ENCODE results near the gene B3GNT3.
A peak's percentile ranks its signal among the peaks of the same experiment; 100 is the strongest.

Gene B3GNT3

GRCh38 chr19:17764348-17764747 lies 30.6 kb upstream of the B3GNT3 start:
- no peak for DNase-seq
- WGBS: 92% methylated on average over 5 of the region's 7 CpGs
- no peak overlapping the region for H2BK120ac ChIP-seq (ENCODE audit: low read depth, low read length)

GRCh38 chr19:17765069-17765618 lies 29.8 kb upstream of the B3GNT3 start:
- no peaks in the 10 kb centered on the region for H3K36me3 ChIP-seq (ENCODE audit: control insufficient read depth in 1 of 2, insufficient read depth in 2 of 2, low read depth in 1 of 2, low read length in 2 of 2)
- H4K8ac ChIP-seq (ENCODE audit: low read length): no peak overlapping the region
- no peak overlapping the region for H3K23ac ChIP-seq (ENCODE audit: low read length in 2 of 2)
- peaks cover 8% of the 10 kb centered on the region for H3K4me1 ChIP-seq (ENCODE audit: control insufficient read depth, insufficient read depth, low read depth, low read length)
- no peak overlapping the region for H4K91ac ChIP-seq (ENCODE audit: low read length)
- no peak overlapping the region for H3K14ac ChIP-seq (ENCODE audit: low read length in 2 of 2)
- H2BK120ac ChIP-seq (ENCODE audit: low read depth, low read length): no peak overlapping the region
- H3K27me3 ChIP-seq (ENCODE audit: control insufficient read depth in 1 of 2, insufficient read depth in 1 of 2, low read length in 2 of 2): no peaks in the 10 kb centered on the region
- no peaks in the 10 kb centered on the region for H3K79me1 ChIP-seq (replicated peaks; ENCODE audit: low read length, poor library complexity, severe bottlenecking)
- H2AK5ac ChIP-seq (ENCODE audit: low read length, severe bottlenecking): no peak overlapping the region
- no peak overlapping the region for H2AFZ ChIP-seq (ENCODE audit: low read depth, low read length)
- no peak overlapping the region for H2BK5ac ChIP-seq (ENCODE audit: low read depth, low read length, poor library complexity, severe bottlenecking)
- WGBS: 71% methylated on average over 12 of the region's 12 CpGs
- H3K9me3 ChIP-seq (ENCODE audit: control insufficient read depth, low read length): no peaks in the 10 kb centered on the region
- H3K4ac ChIP-seq (ENCODE audit: low read depth in 1 of 2, low read length in 2 of 2): no peak overlapping the region
- H3K18ac ChIP-seq (ENCODE audit: low read depth in 1 of 2, low read length in 2 of 2): no peak overlapping the region
- H3K4me3 ChIP-seq (ENCODE audit: insufficient read depth in 1 of 2, low read depth in 1 of 2, low read length in 2 of 2): no peak overlapping the region
- no peak overlapping the region for H3K9ac ChIP-seq (ENCODE audit: low read length)
- H3K4me2 ChIP-seq (ENCODE audit: low read length, poor library complexity, severe bottlenecking): no peak overlapping the region
- DNase-seq: no peak
- no peak overlapping the region for H2BK15ac ChIP-seq (ENCODE audit: low read depth, poor library complexity, severe bottlenecking)
- H2BK12ac ChIP-seq (ENCODE audit: low read length in 2 of 2): no peak overlapping the region
- no peak overlapping the region for H3K27ac ChIP-seq (ENCODE audit: low read length, poor library complexity, severe bottlenecking)

More at GRCh38 chr19:17764348-17764747, 30.6 kb upstream of the B3GNT3 start:
- Histone ChIP-seq H4K91ac (ENCODE audit: low read length) (no peak overlapping the region), H3K4me3 (ENCODE audit: insufficient read depth in 1 of 2, low read depth in 1 of 2, low read length in 2 of 2) (no peak overlapping the region), H3K36me3 (ENCODE audit: control insufficient read depth in 1 of 2, insufficient read depth in 2 of 2, low read depth in 1 of 2, low read length in 2 of 2) (no peaks in the 10 kb centered on the region), H3K4me2 (ENCODE audit: low read length, poor library complexity, severe bottlenecking) (no peak overlapping the region), H3K14ac (ENCODE audit: low read length in 2 of 2) (no peak overlapping the region), H3K4me1 (ENCODE audit: control insufficient read depth, insufficient read depth, low read depth, low read length) (peaks cover 8% of the 10 kb centered on the region), H2AFZ (ENCODE audit: low read depth, low read length) (no peak overlapping the region), H3K9ac (ENCODE audit: low read length) (no peak overlapping the region), H4K8ac (ENCODE audit: low read length) (no peak overlapping the region), H2BK15ac (ENCODE audit: low read depth, poor library complexity, severe bottlenecking) (no peak overlapping the region), H2BK12ac (ENCODE audit: low read length in 2 of 2) (no peak overlapping the region), H3K18ac (ENCODE audit: low read depth in 1 of 2, low read length in 2 of 2) (no peak overlapping the region), H3K79me1 (replicated peaks; ENCODE audit: low read length, poor library complexity, severe bottlenecking) (no peaks in the 10 kb centered on the region), H2BK5ac (ENCODE audit: low read depth, low read length, poor library complexity, severe bottlenecking) (no peak overlapping the region), H3K9me3 (ENCODE audit: control insufficient read depth, low read length) (no peaks in the 10 kb centered on the region), H2AK5ac (ENCODE audit: low read length, severe bottlenecking) (no peak overlapping the region), H3K27ac (ENCODE audit: low read length, poor library complexity, severe bottlenecking) (no peak overlapping the region), H3K23ac (ENCODE audit: low read length in 2 of 2) (no peak overlapping the region), H3K4ac (ENCODE audit: low read depth in 1 of 2, low read length in 2 of 2) (no peak overlapping the region), H3K27me3 (ENCODE audit: control insufficient read depth in 1 of 2, insufficient read depth in 1 of 2, low read length in 2 of 2) (no peaks in the 10 kb centered on the region)

- peak overlapping the region; percentile 59 for H3K4me2 ChIP-seq (ENCODE audit: low read length, poor library complexity, severe bottlenecking)
- peak overlapping the region; percentile 34 to 82 for H3K18ac ChIP-seq (ENCODE audit: low read depth in 1 of 2, low read length in 2 of 2)
- peak overlapping the region; percentile 26 to 70 for H3K4me3 ChIP-seq (ENCODE audit: insufficient read depth in 1 of 2, low read depth in 1 of 2, low read length in 2 of 2)
- no peaks in the 10 kb centered on the region for H3K79me1 ChIP-seq (replicated peaks; ENCODE audit: low read length, poor library complexity, severe bottlenecking)
- no peaks in the 10 kb centered on the region for H3K36me3 ChIP-seq (ENCODE audit: control insufficient read depth in 1 of 2, insufficient read depth in 2 of 2, low read depth in 1 of 2, low read length in 2 of 2)
- peak overlapping the region; percentile 18 for H4K91ac ChIP-seq (ENCODE audit: low read length)
- DNase-seq: peak; percentile 83
- H3K27ac ChIP-seq (ENCODE audit: low read length, poor library complexity, severe bottlenecking): no peak overlapping the region
- H3K4me1 ChIP-seq (ENCODE audit: control insufficient read depth, insufficient read depth, low read depth, low read length): peaks cover 8% of the 10 kb centered on the region
- H3K27me3 ChIP-seq (ENCODE audit: control insufficient read depth in 1 of 2, insufficient read depth in 1 of 2, low read length in 2 of 2): peaks cover 0 to 3% of the 10 kb centered on the region in 2 experiments
- H3K23ac ChIP-seq (ENCODE audit: low read length in 2 of 2): peak overlapping the region in 1 of 2 experiments; percentile 26
- peak overlapping the region; percentile 53 for H2AFZ ChIP-seq (ENCODE audit: low read depth, low read length)
- peak overlapping the region; percentile 71 for H3K9ac ChIP-seq (ENCODE audit: low read length)
- H2BK12ac ChIP-seq (ENCODE audit: low read length in 2 of 2): peak overlapping the region in 1 of 2 experiments; percentile 59
- H2BK5ac ChIP-seq (ENCODE audit: low read depth, low read length, poor library complexity, severe bottlenecking): no peak overlapping the region
- H4K8ac ChIP-seq (ENCODE audit: low read length): peak overlapping the region; percentile 70
- no peak overlapping the region for H3K14ac ChIP-seq (ENCODE audit: low read length in 2 of 2)
- H2AK5ac ChIP-seq (ENCODE audit: low read length, severe bottlenecking): no peak overlapping the region
- H2BK15ac ChIP-seq (ENCODE audit: low read depth, poor library complexity, severe bottlenecking): peak overlapping the region; percentile 60
- H3K4ac ChIP-seq (ENCODE audit: low read depth in 1 of 2, low read length in 2 of 2): no peak overlapping the region
- no peaks in the 10 kb centered on the region for H3K9me3 ChIP-seq (ENCODE audit: control insufficient read depth, low read length)
- no peak overlapping the region for H2BK120ac ChIP-seq (ENCODE audit: low read depth, low read length)
- 8% methylated on average over 27 of the region's 29 CpGs for WGBS
Observed at GRCh38 chr19:17766543-17767131, 28.3 kb upstream of the B3GNT3 start.

DNA sequence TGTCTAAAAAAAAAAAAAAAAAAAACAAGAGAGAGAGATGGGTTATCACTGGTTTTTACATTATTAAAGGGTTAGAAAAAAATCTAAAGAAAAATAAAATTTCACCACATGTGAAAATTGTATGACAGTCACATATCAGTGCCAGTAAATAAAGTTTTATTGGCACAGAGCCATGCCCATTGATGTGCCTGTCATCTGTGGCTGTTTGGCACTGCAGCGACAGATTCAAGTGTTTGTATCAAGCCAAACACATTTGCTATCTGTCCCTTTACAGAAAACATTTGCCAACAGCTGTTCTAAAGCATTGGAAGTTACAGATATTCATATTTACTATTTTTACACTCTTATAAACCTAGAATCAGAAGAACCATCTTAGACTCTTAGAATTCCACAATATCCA lies 27.4 kb upstream of the B3GNT3 start:
- Histone ChIP-seq H3K4ac (ENCODE audit: low read depth in 1 of 2, low read length in 2 of 2) (no peak overlapping the region), H3K27me3 (ENCODE audit: control insufficient read depth in 1 of 2, insufficient read depth in 1 of 2, low read length in 2 of 2) (peaks cover 0 to 3% of the 10 kb centered on the region in 2 experiments), H3K36me3 (ENCODE audit: control insufficient read depth in 1 of 2, insufficient read depth in 2 of 2, low read depth in 1 of 2, low read length in 2 of 2) (no peaks in the 10 kb centered on the region), H3K23ac (ENCODE audit: low read length in 2 of 2) (no peak overlapping the region), H3K4me3 (ENCODE audit: insufficient read depth in 1 of 2, low read depth in 1 of 2, low read length in 2 of 2) (no peak overlapping the region), H3K14ac (ENCODE audit: low read length in 2 of 2) (no peak overlapping the region), H3K4me1 (ENCODE audit: control insufficient read depth, insufficient read depth, low read depth, low read length) (peaks cover 8% of the 10 kb centered on the region), H2AK5ac (ENCODE audit: low read length, severe bottlenecking) (no peak overlapping the region), H3K9me3 (ENCODE audit: control insufficient read depth, low read length) (no peaks in the 10 kb centered on the region), H3K9ac (ENCODE audit: low read length) (no peak overlapping the region), H2BK15ac (ENCODE audit: low read depth, poor library complexity, severe bottlenecking) (no peak overlapping the region), H3K27ac (ENCODE audit: low read length, poor library complexity, severe bottlenecking) (no peak overlapping the region), H2BK12ac (ENCODE audit: low read length in 2 of 2) (no peak overlapping the region), H2AFZ (ENCODE audit: low read depth, low read length) (no peak overlapping the region), H2BK5ac (ENCODE audit: low read depth, low read length, poor library complexity, severe bottlenecking) (no peak overlapping the region), H3K4me2 (ENCODE audit: low read length, poor library complexity, severe bottlenecking) (no peak overlapping the region), H4K8ac (ENCODE audit: low read length) (no peak overlapping the region), H3K18ac (ENCODE audit: low read depth in 1 of 2, low read length in 2 of 2) (no peak overlapping the region), H3K79me1 (replicated peaks; ENCODE audit: low read length, poor library complexity, severe bottlenecking) (no peaks in the 10 kb centered on the region), H2BK120ac (ENCODE audit: low read depth, low read length) (no peak overlapping the region), H4K91ac (ENCODE audit: low read length) (no peak overlapping the region)
- DNase-seq: no peak
- WGBS: 71% methylated on average over 1 of the region's 1 CpG
